NCI-H2081 treated with DMSO at 0.1 percent for 48 hours (cell line): Measurements from ENCODE around the gene SEPTIN2.
"Not testable (repeated sequence)": the region's sequence is repeated elsewhere in the genome, so short reads cannot be mapped to it uniquely, and the experiment has no call there.

Experiments used
- DNase-seq: peaks from one replicate; lab custom pipeline; 2025; lab: John Stamatoyannopoulos, UW

Gene SEPTIN2

DNA sequence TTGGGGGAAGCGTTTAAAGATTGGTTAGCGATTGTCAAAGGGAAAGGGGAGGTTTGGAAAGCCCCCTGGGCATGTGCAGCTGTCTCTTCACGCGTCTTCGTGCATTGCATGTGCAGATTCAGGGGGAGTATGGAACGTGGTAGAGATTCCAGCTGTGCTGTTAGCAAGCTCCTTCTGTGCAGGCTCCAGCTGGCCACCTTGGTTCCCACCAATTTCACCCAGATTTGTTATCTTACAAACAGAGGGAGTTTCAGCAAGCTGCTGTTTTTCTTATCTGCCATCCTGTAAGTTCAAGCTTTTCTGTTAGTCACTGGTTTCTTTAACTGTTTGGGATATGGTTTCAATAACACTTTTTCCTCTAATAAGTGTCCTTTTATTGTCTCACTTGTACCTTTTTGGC, 70.8 kb downstream of the SEPTIN2 start:
- no peak for DNase-seq

DNA sequence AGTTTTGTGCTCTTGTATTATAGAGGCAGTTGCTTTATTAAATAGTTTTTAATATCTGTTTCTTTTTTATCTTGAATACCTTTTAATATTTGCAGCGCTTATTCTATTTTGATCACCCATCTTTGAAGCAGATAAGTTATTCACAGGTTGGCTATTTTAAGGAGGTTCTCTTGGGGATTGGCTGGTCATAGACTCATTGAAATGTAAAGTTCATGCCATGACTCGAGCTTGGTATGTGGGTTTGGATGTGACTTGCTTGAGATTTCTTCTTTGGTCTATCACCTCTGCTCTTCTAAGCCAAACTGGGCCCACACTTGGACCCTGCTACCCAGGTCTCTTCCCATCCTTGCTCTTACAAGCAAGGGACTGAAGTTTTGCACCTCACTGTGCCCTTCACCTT, 74.0 kb downstream of the SEPTIN2 start:
- DNase-seq, result no peak

DNA sequence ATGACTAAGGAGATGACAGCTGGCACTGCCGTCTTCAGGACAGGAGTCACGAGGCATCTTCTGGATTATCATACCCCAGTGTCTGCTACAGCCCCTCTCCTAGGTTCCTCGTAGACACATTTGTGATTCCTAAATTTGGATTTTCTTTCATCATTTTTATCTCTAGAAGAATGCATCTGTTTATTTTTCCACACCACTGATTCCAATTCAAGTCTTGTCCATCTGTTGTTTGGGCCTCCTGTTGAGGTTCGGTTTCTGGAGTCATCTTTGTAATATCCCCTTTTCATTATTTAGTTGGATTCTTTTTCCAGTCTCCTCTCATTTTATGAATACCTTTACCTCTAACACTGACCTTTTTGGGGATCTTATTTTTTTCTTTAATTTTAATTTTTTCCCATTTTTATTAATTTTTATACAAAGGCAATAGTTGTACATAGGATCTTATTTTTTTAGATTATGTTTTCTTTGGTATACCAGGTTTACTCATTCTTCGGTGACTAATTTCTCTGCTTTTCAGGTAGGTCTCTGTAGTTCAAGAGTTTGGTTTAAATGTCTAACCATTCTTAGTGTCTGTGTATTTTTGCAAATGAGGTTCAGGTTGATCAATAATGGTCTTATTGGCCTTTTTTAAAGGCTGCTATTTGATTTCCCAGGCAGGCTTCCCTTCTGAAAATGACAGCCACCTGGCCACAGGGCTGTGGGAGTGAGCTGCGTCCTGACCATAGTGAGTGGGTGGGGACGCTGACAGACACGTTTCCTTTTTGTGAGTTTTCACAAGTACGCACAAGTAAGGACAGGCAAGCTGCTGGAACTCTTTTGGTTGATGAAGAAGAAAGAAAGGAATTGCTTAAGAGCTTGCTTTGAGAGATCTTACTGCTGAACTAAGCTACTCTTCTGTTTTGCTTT, 74.8 kb downstream of the SEPTIN2 start:
- no peak for DNase-seq

DNA sequence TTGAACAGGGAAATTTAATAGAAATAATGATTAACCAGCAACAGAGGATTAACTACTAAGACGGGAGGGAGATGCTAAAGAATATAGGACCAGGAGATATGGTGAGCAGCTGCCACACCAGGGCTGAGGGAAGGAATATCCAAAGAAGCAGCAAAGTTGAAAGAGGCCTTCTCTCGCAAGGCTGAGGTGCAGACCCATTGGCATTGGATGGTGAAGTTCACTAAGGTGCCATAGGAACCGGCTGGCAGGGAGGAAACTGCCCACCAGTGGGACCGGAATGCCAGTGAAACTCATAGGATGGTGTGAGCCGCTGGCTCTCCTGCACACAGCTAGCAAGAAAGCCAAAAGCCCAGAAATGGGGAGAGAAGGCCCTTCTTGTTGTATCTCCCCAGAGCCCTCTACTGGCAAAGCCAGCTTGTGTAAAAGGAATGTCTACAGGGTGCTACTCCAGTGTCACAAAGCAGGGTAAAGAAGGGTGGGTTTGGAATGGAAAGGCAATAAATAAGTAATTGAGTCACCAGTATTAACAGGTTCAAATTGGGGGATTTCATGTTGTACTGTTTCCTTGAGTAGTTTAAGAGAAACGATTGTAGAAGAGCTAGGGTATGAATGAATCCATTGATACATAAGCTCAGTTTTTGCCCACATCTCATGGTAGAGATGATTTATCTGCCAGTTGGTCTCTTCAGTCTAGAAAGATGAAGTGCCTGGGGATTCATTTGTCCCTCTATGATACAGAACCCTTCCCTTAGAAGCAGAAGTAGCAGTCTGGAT, 76.4 kb downstream of the SEPTIN2 start:
- DNase-seq, result no peak

DNA sequence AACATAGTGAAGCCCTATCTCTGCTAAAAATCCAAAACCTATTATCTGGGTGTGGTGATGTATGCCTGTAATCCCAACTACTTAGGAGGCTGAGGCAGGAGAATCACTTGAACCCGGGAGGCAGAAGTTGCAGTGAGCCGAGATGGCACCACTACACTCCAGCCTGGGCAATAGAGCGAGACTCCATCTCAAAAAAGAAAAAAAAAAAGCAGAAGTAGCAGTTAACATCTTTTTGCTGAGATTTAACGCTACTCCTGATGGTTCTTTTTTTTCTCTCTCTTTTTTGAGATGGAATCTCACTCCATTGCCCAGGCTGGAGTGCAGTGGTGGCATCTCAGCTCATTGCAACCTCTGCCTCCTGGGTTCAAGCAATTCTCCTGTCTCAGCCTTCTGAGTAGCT, 77.0 kb downstream of the SEPTIN2 start:
- not testable (repeated sequence) for DNase-seq

DNA sequence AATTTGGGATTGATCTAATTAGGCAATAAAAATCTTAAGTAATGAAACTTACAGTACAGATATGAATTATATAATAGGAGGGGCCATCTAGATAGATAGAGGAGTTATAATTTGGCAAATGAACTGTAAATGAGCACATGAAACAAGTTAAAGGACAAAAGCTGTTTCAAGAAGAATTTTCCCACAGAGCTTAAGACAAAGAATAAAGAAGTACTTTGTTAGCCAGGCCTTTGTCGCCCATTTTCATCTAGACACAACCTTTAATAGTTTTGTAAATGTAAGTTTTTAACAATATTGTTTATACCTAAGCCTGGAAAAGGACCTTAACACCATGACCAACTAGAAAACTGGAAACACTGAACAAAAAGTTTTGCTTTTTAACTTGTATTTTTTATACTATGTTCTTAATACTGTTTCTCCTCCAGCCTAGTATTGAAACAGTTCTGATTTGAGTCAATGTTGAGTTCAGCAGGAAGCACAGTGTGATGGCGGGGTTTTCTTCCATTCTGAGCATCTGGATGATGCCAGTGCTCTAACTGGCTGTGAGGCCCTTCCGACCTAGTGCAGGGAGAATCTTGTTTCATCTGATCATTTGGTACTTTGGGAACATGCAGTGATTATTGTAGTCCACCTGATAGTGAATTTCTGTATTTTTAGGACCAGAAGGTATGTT, 77.9 kb downstream of the SEPTIN2 start:
- no peak for DNase-seq

DNA sequence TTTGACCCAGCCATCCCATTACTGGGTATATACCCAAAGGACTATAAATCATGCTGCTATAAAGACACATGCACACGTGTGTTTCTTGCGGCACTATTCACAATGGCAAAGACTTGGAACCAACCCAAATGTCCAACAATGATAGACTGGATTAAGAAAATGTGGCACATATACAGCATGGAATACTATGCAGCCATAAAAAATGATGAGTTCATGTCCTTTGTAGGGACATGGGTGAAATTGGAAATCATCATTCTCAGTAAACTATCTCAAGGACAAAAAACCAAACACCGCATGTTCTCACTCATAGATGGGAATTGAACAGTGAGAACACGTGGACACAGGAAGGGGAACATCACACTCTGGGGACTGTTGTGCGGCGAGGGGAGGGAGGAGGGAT, 81.1 kb downstream of the SEPTIN2 start:
- not testable (repeated sequence) for DNase-seq

DNA sequence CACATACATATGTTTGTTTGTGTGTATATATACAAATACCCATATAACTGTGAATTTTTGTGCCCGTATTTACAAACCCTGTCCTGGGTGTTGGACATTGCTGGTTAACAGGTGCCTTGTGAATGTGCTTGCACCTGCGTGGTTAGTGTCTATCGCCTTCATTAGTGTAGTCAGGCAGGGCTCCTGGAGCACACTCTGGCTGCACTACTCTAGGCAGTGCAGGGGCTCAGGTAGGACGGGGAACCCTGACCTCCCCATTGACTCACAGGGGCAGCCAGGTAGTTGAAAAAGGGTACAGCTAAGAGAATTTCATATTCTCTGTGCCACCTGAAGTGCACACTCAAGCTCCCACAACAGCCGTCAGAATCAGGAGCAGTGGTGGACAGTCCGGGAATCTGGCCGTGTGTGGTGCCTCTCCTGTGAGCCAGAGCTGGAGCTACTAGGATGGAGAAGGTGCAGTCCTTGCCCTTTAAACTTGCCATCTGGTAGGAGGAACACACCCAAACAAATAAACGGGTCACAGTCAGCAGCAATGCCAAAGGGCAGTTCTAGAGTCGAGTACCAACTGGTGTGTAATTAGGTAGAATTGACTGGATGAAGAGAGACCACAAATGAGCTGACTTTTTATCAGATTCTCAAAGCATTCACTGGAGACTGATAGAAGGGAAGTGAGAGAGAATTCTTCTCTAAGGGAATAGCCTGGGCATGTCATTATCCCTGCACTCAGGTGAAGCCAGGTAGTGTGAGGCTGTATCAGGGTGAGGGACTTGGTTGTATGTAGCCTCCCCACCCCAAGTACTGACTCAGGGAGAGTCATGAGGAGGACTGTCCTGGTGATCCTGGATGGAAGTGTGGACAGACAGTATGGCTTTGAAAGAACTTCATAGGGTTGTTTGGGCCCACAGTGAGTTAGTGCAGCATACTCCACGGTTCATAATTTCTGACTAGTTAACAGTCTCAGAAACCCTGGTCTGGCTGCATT, 84.5 kb downstream of the SEPTIN2 start:
- no peak for DNase-seq
